Prostate gland (tissue), 2 donors: ENCODE results near the gene MAP6. TPM values are rescaled to one million over a fixed set of nuclear protein-coding genes. Genes with fewer than 3 reads are reported as not detected.

Experiments
- DNase-seq: peaks from one replicate; pipeline ENCODE4 v3.0.0-alpha.2; 2019; ENCODE audit warnings: low spot score
- H3K27ac ChIP-seq, 2 donors: fragments of 200-600 bp; sonication (generic); 2 replicates each; pipeline ENCODE4 v1.5.1; 2017 to 2019
- H3K27me3 ChIP-seq: fragments of 200-600 bp; sonication (generic); replicated peaks from 2 replicates; pipeline ENCODE4 v1.5.1; 2019; ENCODE audit not compliant: insufficient read depth
- H3K36me3 ChIP-seq, 2 donors: fragments of 200-600 bp; sonication (generic); 1 replicate in 1 of 2; 2 replicates in 1 of 2; pipeline versions ENCODE4 v1.5.1 to v1.8.1; 2017 to 2019
- H3K4me1 ChIP-seq: fragments of 200-600 bp; sonication (generic); replicated peaks from 2 replicates; pipeline ENCODE4 v1.5.1; 2019
- H3K4me3 ChIP-seq, 2 donors: fragments of 200-600 bp; sonication (generic); 2 replicates each; pipeline ENCODE4 v1.5.1; 2017 to 2019
- H3K9me3 ChIP-seq: fragments of 200-600 bp; sonication (generic); 2 replicates; pipeline ENCODE4 v1.5.1; 2017
- CTCF ChIP-seq, 4 experiments: fragments of 200-600 bp in 2 of 4; fragments of 450-650 bp in 2 of 4; sonication (generic) in 2 of 4; IDR thresholded peaks; 1 replicate in 3 of 4; 2 replicates in 1 of 4; pipeline ENCODE4 v1.5.1; 2016 to 2019; ENCODE audit warnings: antibody characterized with exemption in 4 of 4, mild to moderate bottlenecking in 2 of 4, moderate library complexity in 2 of 4
- POLR2A ChIP-seq: fragments of 450-650 bp; IDR thresholded peaks from one replicate; pipeline ENCODE4 v1.6.1; 2016; ENCODE audit warnings: antibody characterized with exemption, mild to moderate bottlenecking
- POLR2AphosphoS5 ChIP-seq: sonication (generic); formaldehyde crosslinking; IDR thresholded peaks from one replicate; pipeline ENCODE4 v1.6.1; 2017; ENCODE audit warnings: antibody characterized with exemption
- WGBS: methylation state at CpG from one replicate; pipeline ENCODE4 v1.1.5; 2018; 5-methylcytosine and 5-hydroxymethylcytosine counted together
- intact Hi-C: fragments of 100-400 bp; cut with DNase I; formaldehyde crosslinking; loops from one replicate; pipeline ENCODE4 v1.14.2; 2022
- total RNA-seq, 2 donors: library from RNA; depleted of rRNA; stranded (reverse); fragments of >200 nt; gene quantifications; one replicate each; pipeline ENCODE4 v1.1.0, GENCODE V29; 2016

MAP6 gene
- total RNA-seq, 2 donors from 2014 or later, result 15.8 to 21.5 TPM

GRCh38 chr11:75563501-75563977, 105.3 kb downstream of the MAP6 start:
- 5% methylated on average over 5 of the region's 5 CpGs for WGBS
- Histone ChIP-seq H3K4me1 (peaks cover 28% of the 10 kb centered on the region), H3K27me3 (no peaks in the 10 kb centered on the region), H3K9me3 (no peaks in the 10 kb centered on the region), H3K4me3 (peak overlapping the region; percentile 84 to 89), H3K27ac (peak overlapping the region; percentile 98 to 99), H3K36me3 (peaks cover 8 to 11% of the 10 kb centered on the region in 2 donors)
- no peak for TF ChIP-seq CTCF (IDR thresholded peaks at IDR 0.05)
- TF ChIP-seq POLR2A, result no peak
- no peak for TF ChIP-seq POLR2AphosphoS5
- no peak for DNase-seq
- intact Hi-C loops, result loop anchor here (5.0 kb wide), 1 partner anchor 249 kb away; no protein-coding TSS in a partner anchor

DNA sequence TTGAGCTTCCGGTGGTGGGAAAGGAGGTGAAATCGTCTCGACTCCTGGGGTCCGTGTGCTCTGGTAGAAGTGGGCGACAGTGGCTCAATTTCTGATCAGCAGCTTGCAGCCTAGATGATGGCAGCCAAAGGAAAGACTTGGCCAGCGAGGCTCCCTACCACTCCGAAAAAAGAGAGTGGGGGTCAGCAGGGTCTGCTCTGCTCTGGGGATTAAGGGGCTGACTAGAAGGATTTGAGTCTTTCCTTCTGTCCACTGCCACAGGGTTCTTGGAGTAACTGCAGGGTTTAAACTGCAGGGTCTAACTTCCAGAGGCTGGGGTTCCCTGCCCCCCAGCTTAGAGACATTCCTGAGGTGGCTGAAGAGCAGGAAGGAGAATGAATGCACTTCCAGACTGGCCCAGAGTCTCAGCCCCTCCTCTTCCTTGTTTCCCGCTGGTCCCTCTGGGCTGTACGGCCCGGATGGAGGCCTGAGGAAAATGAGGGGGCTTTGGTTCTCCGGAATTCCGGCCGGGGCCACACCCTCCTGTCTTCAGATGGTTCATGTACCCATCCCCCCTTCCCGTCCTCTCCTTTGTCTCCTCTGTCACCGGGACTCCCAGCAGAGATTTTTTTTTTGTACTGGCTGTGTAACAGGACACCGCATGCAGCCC, 105.9 kb downstream of the MAP6 start:
- DNase-seq, result peak; percentile 12

GRCh38 chr11:75562048-75562835, 106.6 kb downstream of the MAP6 start, which contains the start of gene SERPINH1:
Gene SERPINH1, plus strand, starts transcription at chr11:75562253. Its CDS starts 4,097 bp downstream, at chr11:75566350.
- intact Hi-C loops, result loop anchor here (5.0 kb wide), 1 partner anchor 250 kb away; no protein-coding TSS in a partner anchor
- Histone ChIP-seq H3K4me1 (peaks cover 35% of the 10 kb centered on the region), H3K9me3 (no peaks in the 10 kb centered on the region), H3K36me3 (no peaks in the 10 kb centered on the region), H3K27ac (peak within 1 kb of the TSS; percentile 98 to 99), H3K4me3 (peak within 1 kb of the TSS; percentile 84 to 89), H3K27me3 (no peaks in the 10 kb centered on the region)
- DNase-seq, result peak; percentile 79
- WGBS, result 1% methylated on average over 51 of the region's 51 CpGs
- TF ChIP-seq CTCF (IDR thresholded peaks at IDR 0.05) (no peak), POLR2AphosphoS5 (peak; percentile 82), POLR2A (peak; percentile 74)

More for the DNA sequence above, 105.9 kb downstream of the MAP6 start:
- no peak for TF ChIP-seq POLR2A
- intact Hi-C loops, result loop anchor here (5.0 kb wide), 1 partner anchor 249 kb away; no protein-coding TSS in a partner anchor
- Histone ChIP-seq H3K9me3 (no peaks in the 10 kb centered on the region), H3K27me3 (no peaks in the 10 kb centered on the region), H3K4me3 (peak overlapping the region; percentile 84 to 89), H3K4me1 (peaks cover 34% of the 10 kb centered on the region), H3K36me3 (peaks cover 5 to 7% of the 10 kb centered on the region in 2 donors), H3K27ac (peak overlapping the region; percentile 98 to 99)
- 3% methylated on average over 16 of the region's 16 CpGs for WGBS

- H3K27me3 ChIP-seq, result no peaks in the 10 kb centered on the region
- intact Hi-C loops, result loop anchor here (5.0 kb wide), 1 partner anchor 251 kb away; no protein-coding TSS in a partner anchor
- H3K4me1 ChIP-seq, result peaks cover 35% of the 10 kb centered on the region
- H3K36me3 ChIP-seq, result no peaks in the 10 kb centered on the region
- peak overlapping the region; percentile 84 to 89 for H3K4me3 ChIP-seq
- TF ChIP-seq POLR2A, result no peak
- no peak for TF ChIP-seq CTCF (IDR thresholded peaks at IDR 0.05)
- no peak for TF ChIP-seq POLR2AphosphoS5
- 19% methylated on average over 21 of the region's 21 CpGs for whole genome bisulfite sequencing
- DNase-seq, result no peak
- peak overlapping the region; percentile 98 to 99 for H3K27ac ChIP-seq
- no peaks in the 10 kb centered on the region for H3K9me3 ChIP-seq
Observed at GRCh38 chr11:75561426-75562047, 107.3 kb downstream of the MAP6 start.

- Histone ChIP-seq H3K4me1 (peaks cover 30% of the 10 kb centered on the region), H3K9me3 (no peaks in the 10 kb centered on the region), H3K4me3 (no peak overlapping the region), H3K27me3 (no peaks in the 10 kb centered on the region), H3K36me3 (no peaks in the 10 kb centered on the region), H3K27ac (peak overlapping the region; percentile 98 to 99)
- DNase-seq, result no peak
- intact Hi-C loops, result loop anchor here (5.0 kb wide), 1 partner anchor 252 kb away; no protein-coding TSS in a partner anchor
- TF ChIP-seq POLR2A (no peak), POLR2AphosphoS5 (no peak), CTCF (IDR thresholded peaks at IDR 0.05) (no peak)
- WGBS, result 57% methylated on average over 1 of the region's 1 CpG
Observed at GRCh38 chr11:75560644-75561043, 108.2 kb downstream of the MAP6 start.
